C4-2B (cell line): ENCODE data around the gene UBE2D4.
A peak's percentile ranks its signal among the peaks of the same experiment; 100 is the strongest.
"Not testable (repeated sequence)": the region's sequence is repeated elsewhere in the genome, so short reads cannot be mapped to it uniquely, and the experiment has no call there.

ENCODE experiments used
- H3K27ac ChIP-seq: fragments of 450-650 bp; 2 replicates; pipeline ENCODE4 v1.5.1; 2017
- ZFX ChIP-seq: fragments of 450-650 bp; IDR thresholded peaks from 2 replicates; pipeline ENCODE4 v1.6.1; 2017
- TF ChIP-seq, protein P1 (sequence below): fragments of 450-650 bp; conservative IDR thresholded peaks from 2 replicates; pipeline ENCODE4 v1.5.1; 2017; ENCODE audit warnings: mild to moderate bottlenecking

Gene UBE2D4

DNA sequence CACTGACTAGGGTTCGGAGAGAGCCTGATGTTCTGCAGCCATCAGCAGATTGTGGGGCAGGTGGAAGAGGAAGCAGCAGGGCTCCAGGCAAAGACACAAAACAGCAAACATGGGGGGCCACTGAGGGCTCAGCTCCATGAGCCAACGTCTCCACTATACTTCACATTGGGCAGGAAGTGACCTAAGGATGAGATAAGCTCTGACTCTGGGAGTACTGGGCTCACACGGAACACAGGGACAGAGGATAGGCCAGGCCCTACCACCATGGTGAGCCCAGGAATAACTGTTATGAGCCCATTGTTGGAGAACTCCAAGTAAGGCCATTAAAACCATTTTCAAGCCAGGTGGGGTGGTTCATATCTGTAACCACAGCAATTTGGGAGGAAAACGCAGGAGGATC is 42.0 kb upstream of the UBE2D4 start:
- TF ChIP-seq ZFX: no peak
- TF ChIP-seq, protein P1, sequence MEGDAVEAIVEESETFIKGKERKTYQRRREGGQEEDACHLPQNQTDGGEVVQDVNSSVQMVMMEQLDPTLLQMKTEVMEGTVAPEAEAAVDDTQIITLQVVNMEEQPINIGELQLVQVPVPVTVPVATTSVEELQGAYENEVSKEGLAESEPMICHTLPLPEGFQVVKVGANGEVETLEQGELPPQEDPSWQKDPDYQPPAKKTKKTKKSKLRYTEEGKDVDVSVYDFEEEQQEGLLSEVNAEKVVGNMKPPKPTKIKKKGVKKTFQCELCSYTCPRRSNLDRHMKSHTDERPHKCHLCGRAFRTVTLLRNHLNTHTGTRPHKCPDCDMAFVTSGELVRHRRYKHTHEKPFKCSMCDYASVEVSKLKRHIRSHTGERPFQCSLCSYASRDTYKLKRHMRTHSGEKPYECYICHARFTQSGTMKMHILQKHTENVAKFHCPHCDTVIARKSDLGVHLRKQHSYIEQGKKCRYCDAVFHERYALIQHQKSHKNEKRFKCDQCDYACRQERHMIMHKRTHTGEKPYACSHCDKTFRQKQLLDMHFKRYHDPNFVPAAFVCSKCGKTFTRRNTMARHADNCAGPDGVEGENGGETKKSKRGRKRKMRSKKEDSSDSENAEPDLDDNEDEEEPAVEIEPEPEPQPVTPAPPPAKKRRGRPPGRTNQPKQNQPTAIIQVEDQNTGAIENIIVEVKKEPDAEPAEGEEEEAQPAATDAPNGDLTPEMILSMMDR: no peak
- H3K27ac ChIP-seq: no peak overlapping the region

DNA sequence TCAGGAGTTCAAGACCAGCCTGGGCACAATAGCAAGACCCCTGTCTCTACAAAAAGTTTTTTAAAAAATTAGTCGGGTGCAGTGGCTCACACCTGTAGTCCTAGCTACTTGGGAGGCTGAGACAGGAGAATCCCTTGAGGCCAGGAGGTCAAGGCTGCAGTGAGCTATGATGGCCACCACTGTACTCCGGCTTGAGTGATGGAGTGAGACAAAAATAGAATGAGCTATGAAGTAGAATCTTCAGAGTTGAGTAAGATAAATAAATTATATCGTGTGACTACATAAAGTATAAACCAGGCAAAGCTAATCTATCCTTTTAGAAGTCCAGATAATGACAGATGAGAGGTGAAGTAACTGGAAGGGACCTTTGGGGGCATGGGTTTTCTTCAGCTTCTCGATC is 41.6 kb upstream of the UBE2D4 start:
- H3K27ac ChIP-seq: no peak overlapping the region
- TF ChIP-seq, protein P1: no peak
- TF ChIP-seq ZFX: no peak

- TF ChIP-seq, protein P1: no peak
- TF ChIP-seq ZFX: no peak
- H3K27ac ChIP-seq: no peak overlapping the region
Measured at GRCh38 chr7:43888993-43889945, 37.0 kb upstream of the UBE2D4 start.

- no peak for TF ChIP-seq ZFX
- TF ChIP-seq, protein P1: no peak
- peak overlapping the region; percentile 72 for H3K27ac ChIP-seq
Measured at GRCh38 chr7:43890468-43890867, 35.8 kb upstream of the UBE2D4 start.

DNA sequence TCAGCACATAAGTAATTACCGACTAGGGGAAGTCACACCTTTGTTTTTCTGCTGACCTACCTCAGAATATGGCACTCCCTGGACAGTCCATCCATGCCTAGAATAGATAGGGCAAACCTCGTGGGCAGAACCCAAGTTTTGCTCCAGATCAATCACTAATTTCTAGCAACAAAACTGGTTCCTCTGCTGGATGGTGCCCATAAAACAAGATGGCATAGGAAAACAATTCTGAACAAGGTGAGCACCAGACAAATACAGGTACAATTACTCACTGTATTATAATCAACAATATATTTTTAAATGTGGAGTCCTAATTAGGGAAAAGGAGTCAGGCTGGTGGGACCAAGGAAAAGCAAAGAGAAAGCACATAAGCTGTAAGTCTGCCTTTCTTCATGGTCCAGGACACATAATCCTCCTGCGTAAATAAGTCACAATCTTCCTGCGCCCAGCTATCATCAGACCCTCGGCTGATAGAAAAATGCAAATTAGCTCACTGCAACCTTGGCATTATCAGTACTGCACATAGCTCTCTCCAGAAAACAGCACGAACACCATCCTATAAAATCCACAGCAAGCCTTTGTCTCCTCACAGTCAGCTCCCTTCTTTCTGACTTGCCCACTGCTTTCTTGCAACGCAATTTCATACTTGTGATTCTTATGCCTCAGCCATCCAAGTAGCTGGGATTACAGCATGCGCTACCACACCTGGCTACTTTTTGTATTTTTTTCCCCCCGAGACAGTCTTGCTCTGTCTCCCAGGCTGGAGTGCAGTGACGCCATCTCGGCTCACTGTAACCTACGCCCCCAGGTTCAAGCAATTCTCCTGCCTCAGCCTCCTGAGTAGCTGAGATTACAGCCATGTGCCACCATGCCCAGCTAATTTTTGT is 34.9 kb upstream of the UBE2D4 start:
- TF ChIP-seq ZFX: no peak
- TF ChIP-seq, protein P1: no peak
- H3K27ac ChIP-seq: peak overlapping the region; percentile 72

- no peak for TF ChIP-seq ZFX
- TF ChIP-seq, protein P1: no peak
- H3K27ac ChIP-seq: no peak overlapping the region
Measured at GRCh38 chr7:43895847-43896415, 30.3 kb upstream of the UBE2D4 start.

DNA sequence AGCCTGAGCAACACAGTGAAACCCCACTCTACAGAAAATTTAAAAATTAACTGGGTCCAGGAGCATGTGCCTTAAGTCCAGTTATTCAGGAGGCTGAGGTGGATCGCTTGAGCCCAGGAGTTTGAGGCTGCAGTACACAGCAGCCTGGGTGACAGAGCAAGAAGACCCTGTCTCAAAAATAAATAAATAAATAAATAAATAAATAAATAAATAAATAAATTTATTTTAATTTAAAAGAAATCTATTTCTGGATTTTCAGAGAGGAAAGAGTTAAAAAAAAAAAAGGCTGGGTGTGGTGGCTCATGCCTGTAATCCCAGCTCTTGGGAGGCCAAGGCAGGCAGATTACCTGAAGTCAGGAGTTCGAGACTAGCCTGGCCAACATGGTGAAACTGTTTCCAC is 27.7 kb upstream of the UBE2D4 start:
- H3K27ac ChIP-seq: not testable (repeated sequence)
